C4-2B (cell line): ENCODE measurements around the gene SETBP1.

Experiments
- H3K27ac ChIP-seq: fragments of 450-650 bp; 2 replicates; pipeline ENCODE4 v1.5.1; 2017
- CTCF ChIP-seq: fragments of 450-650 bp; conservative IDR thresholded peaks from 2 replicates; pipeline ENCODE4 v1.5.1; 2017; ENCODE audit warnings: mild to moderate bottlenecking
- ZFX ChIP-seq: fragments of 450-650 bp; IDR thresholded peaks from 2 replicates; pipeline ENCODE4 v1.6.1; 2017

The SETBP1 gene

GRCh38 chr18:44765456-44765855 lies 84.8 kb downstream of the SETBP1 start:
- no peak overlapping the region for H3K27ac ChIP-seq
- TF ChIP-seq CTCF (no peak), ZFX (no peak)

GRCh38 chr18:44766450-44766849 lies 85.8 kb downstream of the SETBP1 start:
- no peak for TF ChIP-seq CTCF
- TF ChIP-seq ZFX = no peak
- no peak overlapping the region for H3K27ac ChIP-seq

GRCh38 chr18:44767807-44768206 lies 87.1 kb downstream of the SETBP1 start:
- H3K27ac ChIP-seq = no peak overlapping the region
- TF ChIP-seq ZFX (no peak), CTCF (no peak)

GRCh38 chr18:44770641-44771040 lies 90.0 kb downstream of the SETBP1 start:
- peak overlapping the region; percentile 32; the same call in 1 of the 2 replicates for H3K27ac ChIP-seq
- TF ChIP-seq ZFX (no peak), CTCF (no peak)

GRCh38 chr18:44771572-44771955 lies 90.9 kb downstream of the SETBP1 start:
- peak overlapping the region; percentile 32 for H3K27ac ChIP-seq
- TF ChIP-seq ZFX (no peak), CTCF (no peak)

- H3K27ac ChIP-seq = peak overlapping the region; percentile 32
- TF ChIP-seq ZFX (no peak), CTCF (no peak)
Observed at GRCh38 chr18:44771956-44772917, 91.5 kb downstream of the SETBP1 start.

GRCh38 chr18:44773640-44774155 lies 93.0 kb downstream of the SETBP1 start:
- no peak overlapping the region for H3K27ac ChIP-seq
- TF ChIP-seq ZFX = no peak
- TF ChIP-seq CTCF = no peak
